Hepatocyte (in vitro differentiated cells): ENCODE data around the gene RASGRF1.

Source experiments
- CTCF ChIP-seq: fragments of 200-600 bp; sonication (generic); IDR thresholded peaks from 2 replicates; pipeline ENCODE4 v1.5.1; 2016; ENCODE audit warnings: antibody characterized with exemption, mild to moderate bottlenecking; ENCODE audit not compliant: poor library complexity
- EZH2 ChIP-seq: fragments of 200-600 bp; sonication (generic); IDR thresholded peaks from 2 replicates; pipeline ENCODE4 v1.6.1; 2016; ENCODE audit warnings: antibody characterized with exemption, mild to moderate bottlenecking, borderline replicate concordance
- EZH2phosphoT487 ChIP-seq: fragments of 200-600 bp; sonication (generic); IDR thresholded peaks from one replicate; pipeline ENCODE4 v1.6.1; 2018; ENCODE audit warnings: antibody characterized with exemption, mild to moderate bottlenecking, low read depth, moderate library complexity; ENCODE audit not compliant: unreplicated experiment, severe bottlenecking

GRCh38 chr15:78933823-78934654 is 156.5 kb downstream of the RASGRF1 start:
- TF ChIP-seq EZH2phosphoT487 (no peak), EZH2 (no peak), CTCF (no peak)
